Keratinocyte (primary cell): ENCODE data around the gene MCOLN2. TPM values are rescaled to one million over a fixed set of nuclear protein-coding genes. Genes with fewer than 3 reads are reported as not detected.
A peak's percentile ranks its signal among the peaks of the same experiment; 100 is the strongest.

Experiments used
- DNase-seq: peaks from one replicate; pipeline ENCODE4 v3.0.0-alpha.2; 2011; ENCODE audit warnings: low read depth, missing footprints, low spot score
- FAIRE-seq: peaks from 2 replicates; lab custom pipeline; 2011; peaks lifted over from hg19 to GRCh38; lab: Jason Lieb, UNC
- H2AFZ ChIP-seq: 2 replicates; pipeline ENCODE4 v1.6.0; 2012; ENCODE audit warnings: low read length, control low read depth, inconsistent platforms; ENCODE audit not compliant: control insufficient read depth
- H3K27ac ChIP-seq: 2 replicates; pipeline ENCODE4 v1.5.1; 2011; ENCODE audit warnings: low read length; ENCODE audit not compliant: control insufficient read depth, insufficient read depth
- H3K27me3 ChIP-seq: 3 replicates; pipeline ENCODE4 v1.6.0; 2011; ENCODE audit warnings: low read length; ENCODE audit not compliant: control insufficient read depth, insufficient read depth; ENCODE audit errors: extremely low read depth
- H3K36me3 ChIP-seq, 2 experiments: 2 replicates in 1 of 2; 3 replicates in 1 of 2; pipeline ENCODE4 v1.5.1; 2011; ENCODE audit warnings: low read length in 2 of 2, mild to moderate bottlenecking in 1 of 2; ENCODE audit not compliant: control insufficient read depth in 2 of 2, insufficient read depth in 2 of 2; ENCODE audit errors: extremely low read depth in 1 of 2
- H3K4me1 ChIP-seq: 3 replicates; pipeline ENCODE4 v1.5.1; 2011; ENCODE audit warnings: low read length; ENCODE audit not compliant: control insufficient read depth, insufficient read depth; ENCODE audit errors: extremely low read depth
- H3K4me2 ChIP-seq: 3 replicates; pipeline ENCODE4 v1.6.0; 2011; ENCODE audit warnings: low read depth, low read length; ENCODE audit not compliant: control insufficient read depth, insufficient read depth; ENCODE audit errors: extremely low read depth
- H3K4me3 ChIP-seq, 3 experiments: fragments of 200-600 bp in 1 of 3; sonication (generic) in 1 of 3; 2 replicates in 2 of 3; 3 replicates in 1 of 3; pipeline ENCODE4 v1.5.1; 2011 to 2016; ENCODE audit warnings: low read length in 3 of 3, mild to moderate bottlenecking in 3 of 3, control low read depth in 2 of 3, inconsistent platforms in 1 of 3, low read depth in 1 of 3, mixed read lengths in 1 of 3, mixed run types in 1 of 3, moderate library complexity in 1 of 3; ENCODE audit not compliant: control insufficient read depth in 2 of 3, insufficient read depth in 2 of 3; ENCODE audit errors: extremely low read depth in 1 of 3
- H3K79me2 ChIP-seq: 2 replicates; pipeline ENCODE4 v1.6.0; 2012; ENCODE audit warnings: low read length; ENCODE audit not compliant: control insufficient read depth, insufficient read depth
- H3K9ac ChIP-seq: 3 replicates; pipeline ENCODE4 v1.6.0; 2011; ENCODE audit warnings: low read length; ENCODE audit not compliant: control insufficient read depth, insufficient read depth; ENCODE audit errors: extremely low read depth
- H3K9me1 ChIP-seq: 3 replicates; pipeline ENCODE4 v1.6.0; 2011; ENCODE audit warnings: low read length; ENCODE audit not compliant: control insufficient read depth, insufficient read depth; ENCODE audit errors: extremely low read depth
- H3K9me3 ChIP-seq: 2 replicates; pipeline ENCODE4 v1.5.1; 2012; ENCODE audit warnings: low read depth, low read length; ENCODE audit not compliant: control insufficient read depth
- H4K20me1 ChIP-seq: 3 replicates; pipeline ENCODE4 v1.6.0; 2011; ENCODE audit warnings: low read length; ENCODE audit not compliant: control insufficient read depth, insufficient read depth; ENCODE audit errors: extremely low read depth
- EZH2 ChIP-seq: IDR thresholded peaks from one replicate; pipeline ENCODE4 v1.6.1; 2012; ENCODE audit warnings: inconsistent platforms, mild to moderate bottlenecking, low read length, moderate library complexity
- dilution Hi-C: fragments of 300-500 bp; cut with MboI; formaldehyde crosslinking; loops from one replicate; pipeline ENCODE4 v1.7.0; 2020; ENCODE audit warnings: low sequenced_read_pairs; ENCODE audit not compliant: extremely low pct_ligation_motif_present
- polyA plus RNA-seq, 5 experiments: library from polyadenylated mRNA; depleted of rRNA in 3 of 5; stranded (reverse) in 3 of 5; stranded (forward) in 1 of 5; unstranded in 1 of 5; fragments of >200 nt; gene quantifications; 1 replicate in 1 of 5; 2 replicates in 3 of 5; 3 replicates in 1 of 5; pipeline versions ENCODE4 v1.2.1 to v1.2.3, GENCODE V29; 2011 to 2012; ENCODE audit warnings: missing spikeins in 2 of 5, low read depth in 1 of 5, low replicate concordance in 1 of 5
- TF ChIP-seq, protein P1 (sequence below), 3 experiments: IDR thresholded peaks in 1 of 3; conservative IDR thresholded peaks in 1 of 3; optimal IDR thresholded peaks in 1 of 3; 2 replicates in 2 of 3; 3 replicates in 1 of 3; pipeline versions ENCODE3 to v1.5.1; 2011; ENCODE audit warnings: low read length in 3 of 3, mild to moderate bottlenecking in 3 of 3, moderate library complexity in 2 of 3, control low read depth in 1 of 3, inconsistent platforms in 1 of 3; ENCODE audit not compliant: insufficient read depth in 2 of 3; ENCODE audit errors: extremely low read depth in 1 of 3

MCOLN2 gene
- polyA plus RNA-seq, 1 donor (not counting 4 experiments of a cell fraction or from before 2014, with no cell fraction given) = 0.14 TPM

- Histone ChIP-seq H3K27ac (no peak overlapping the region), H3K9ac (no peak overlapping the region), H4K20me1 (no peaks in the 10 kb centered on the region), H3K36me3 (no peaks in the 10 kb centered on the region), H2AFZ (no peak overlapping the region), H3K4me1 (peaks cover 22% of the 10 kb centered on the region), H3K9me1 (no peaks in the 10 kb centered on the region), H3K4me3 (no peak overlapping the region), H3K27me3 (no peaks in the 10 kb centered on the region), H3K4me2 (peak overlapping the region; percentile 51), H3K9me3 (no peaks in the 10 kb centered on the region), H3K79me2 (no peaks in the 10 kb centered on the region)
- DNase-seq (no peak), FAIRE-seq (no peak)
- no peak for TF ChIP-seq EZH2
- TF ChIP-seq, protein P1, sequence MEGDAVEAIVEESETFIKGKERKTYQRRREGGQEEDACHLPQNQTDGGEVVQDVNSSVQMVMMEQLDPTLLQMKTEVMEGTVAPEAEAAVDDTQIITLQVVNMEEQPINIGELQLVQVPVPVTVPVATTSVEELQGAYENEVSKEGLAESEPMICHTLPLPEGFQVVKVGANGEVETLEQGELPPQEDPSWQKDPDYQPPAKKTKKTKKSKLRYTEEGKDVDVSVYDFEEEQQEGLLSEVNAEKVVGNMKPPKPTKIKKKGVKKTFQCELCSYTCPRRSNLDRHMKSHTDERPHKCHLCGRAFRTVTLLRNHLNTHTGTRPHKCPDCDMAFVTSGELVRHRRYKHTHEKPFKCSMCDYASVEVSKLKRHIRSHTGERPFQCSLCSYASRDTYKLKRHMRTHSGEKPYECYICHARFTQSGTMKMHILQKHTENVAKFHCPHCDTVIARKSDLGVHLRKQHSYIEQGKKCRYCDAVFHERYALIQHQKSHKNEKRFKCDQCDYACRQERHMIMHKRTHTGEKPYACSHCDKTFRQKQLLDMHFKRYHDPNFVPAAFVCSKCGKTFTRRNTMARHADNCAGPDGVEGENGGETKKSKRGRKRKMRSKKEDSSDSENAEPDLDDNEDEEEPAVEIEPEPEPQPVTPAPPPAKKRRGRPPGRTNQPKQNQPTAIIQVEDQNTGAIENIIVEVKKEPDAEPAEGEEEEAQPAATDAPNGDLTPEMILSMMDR (optimal IDR thresholded peaks at IDR 0.05 in 1 of 3, IDR thresholded peaks at IDR 0.05 in 1 of 3, conservative IDR thresholded peaks at IDR 0.05 in 1 of 3; ENCODE audit: extremely low read depth in 1 of 3, insufficient read depth in 2 of 3, low read length in 3 of 3) = no peak
- dilution Hi-C loops = no loop called here
Observed at GRCh38 chr1:84939761-84940160, 57.2 kb downstream of the MCOLN2 start.

DNA sequence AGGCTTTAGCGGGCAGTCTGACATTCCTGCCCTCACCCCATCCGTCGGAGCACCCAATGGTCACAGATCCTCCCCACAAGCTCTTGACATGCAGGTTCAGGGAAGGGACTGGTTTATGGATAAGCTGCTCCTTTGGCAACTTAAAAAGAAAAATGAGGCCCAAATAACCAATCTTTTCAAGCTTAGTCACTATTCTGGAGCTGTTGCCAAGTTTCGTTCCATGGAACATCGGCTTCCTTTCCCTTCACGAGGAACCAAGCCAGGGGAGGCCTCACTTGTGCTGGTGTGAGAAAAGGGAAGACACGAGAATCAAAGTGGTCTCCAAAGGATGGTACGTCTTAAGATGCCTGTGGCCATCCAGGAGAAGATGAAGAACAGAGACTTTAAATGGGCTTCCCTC is 57.8 kb downstream of the MCOLN2 start:
- Histone ChIP-seq H3K79me2 (no peaks in the 10 kb centered on the region), H3K27me3 (no peaks in the 10 kb centered on the region), H3K9me3 (no peaks in the 10 kb centered on the region), H3K4me1 (peaks cover 20% of the 10 kb centered on the region), H3K27ac (no peak overlapping the region), H3K36me3 (no peaks in the 10 kb centered on the region), H4K20me1 (no peaks in the 10 kb centered on the region), H3K4me3 (no peak overlapping the region), H2AFZ (peak overlapping the region; percentile 16), H3K9me1 (no peaks in the 10 kb centered on the region), H3K9ac (no peak overlapping the region), H3K4me2 (no peak overlapping the region)
- TF ChIP-seq EZH2 = no peak
- TF ChIP-seq, protein P1 (optimal IDR thresholded peaks at IDR 0.05 in 1 of 3, IDR thresholded peaks at IDR 0.05 in 1 of 3, conservative IDR thresholded peaks at IDR 0.05 in 1 of 3; ENCODE audit: extremely low read depth in 1 of 3, insufficient read depth in 2 of 3, low read length in 3 of 3) = no peak
- dilution Hi-C loops = no loop called here
- DNase-seq (no peak), FAIRE-seq (no peak)
